Suppressor macrophage treated with lipopolysaccharide for 4 hours (primary cell): ENCODE results near the gene RIPOR3.
"Not testable (repeated sequence)": the region's sequence is repeated elsewhere in the genome, so short reads cannot be mapped to it uniquely, and the experiment has no call there.

ENCODE experiments used
- DNase-seq: peaks from one replicate; pipeline ENCODE4 v3.0.0-alpha.2; 2020

The RIPOR3 gene

GRCh38 chr20:50547964-50548363 is 143.4 kb downstream of the RIPOR3 start:
- peak; percentile 39 for DNase-seq

GRCh38 chr20:50546729-50547314 is 144.5 kb downstream of the RIPOR3 start:
- DNase-seq: peak; percentile 74

DNA sequence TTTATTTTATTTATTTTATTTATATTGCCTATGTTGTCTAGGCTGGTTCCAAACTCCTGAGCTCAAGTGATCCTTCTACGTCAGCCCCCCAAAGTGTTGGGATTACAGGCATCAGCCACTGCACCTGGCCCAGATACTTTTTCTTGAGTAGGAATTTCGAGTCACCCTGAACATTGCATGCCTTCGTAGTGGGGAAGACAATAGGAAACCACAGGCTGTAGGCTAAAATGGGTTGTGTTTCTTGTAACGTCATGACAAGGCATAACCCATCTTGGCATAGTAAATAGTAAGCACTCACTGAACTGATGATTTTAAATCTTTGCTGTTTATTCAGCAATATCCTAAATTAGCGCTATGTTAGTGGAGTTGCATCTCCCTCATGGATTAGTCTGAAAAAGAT is 146.2 kb downstream of the RIPOR3 start:
- DNase-seq: no peak

GRCh38 chr20:50543326-50543725 is 148.0 kb downstream of the RIPOR3 start:
- DNase-seq: no peak

DNA sequence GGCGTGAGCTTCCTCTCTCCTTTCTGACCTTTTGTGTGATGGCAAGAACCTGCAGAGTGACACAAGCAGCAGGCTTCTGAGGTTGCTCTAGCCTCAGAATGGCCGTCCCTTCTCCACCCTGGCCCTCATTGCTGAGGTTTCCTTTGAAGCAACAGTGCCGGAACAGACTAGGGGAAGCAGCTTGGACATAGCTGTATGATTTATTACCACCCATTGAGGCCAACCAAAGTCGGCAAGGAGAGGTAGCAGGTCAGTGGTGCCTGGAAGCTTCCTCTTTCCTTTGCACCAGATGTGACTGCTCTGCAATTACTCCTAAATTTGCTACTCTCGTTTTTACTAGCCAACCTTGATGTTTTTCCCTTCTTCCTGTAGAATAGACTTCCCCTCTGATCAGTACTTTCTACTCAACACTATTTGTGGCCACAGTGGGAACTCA is 149.7 kb downstream of the RIPOR3 start:
- peak; percentile 51 for DNase-seq

- no peak for DNase-seq
Measured at GRCh38 chr20:50540620-50541605, 150.4 kb downstream of the RIPOR3 start.

DNA sequence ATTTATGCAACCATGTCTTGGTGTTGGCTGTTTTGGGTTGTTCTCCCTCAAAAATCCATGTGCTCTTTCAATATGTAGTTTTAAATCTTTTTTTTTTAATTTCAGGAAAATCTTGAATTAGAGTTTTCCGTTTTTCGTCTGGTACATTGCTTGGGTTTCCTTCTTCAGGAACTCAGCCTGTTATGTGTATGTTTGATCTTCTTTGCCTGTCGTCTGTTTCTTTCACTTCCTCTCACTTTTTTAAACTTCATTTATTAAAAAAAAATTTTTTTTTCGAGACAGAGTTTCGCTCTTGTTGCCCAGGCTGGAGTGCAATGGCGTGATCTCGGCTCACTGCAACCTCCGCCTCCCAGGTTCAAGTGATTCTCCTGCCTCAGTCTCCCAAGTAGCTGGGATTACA is 151.5 kb downstream of the RIPOR3 start:
- not testable (repeated sequence) for DNase-seq

GRCh38 chr20:50538276-50538675 is 153.1 kb downstream of the RIPOR3 start:
- DNase-seq: no peak

- no peak for DNase-seq
Measured at GRCh38 chr20:50537546-50538201, 153.7 kb downstream of the RIPOR3 start.

DNA sequence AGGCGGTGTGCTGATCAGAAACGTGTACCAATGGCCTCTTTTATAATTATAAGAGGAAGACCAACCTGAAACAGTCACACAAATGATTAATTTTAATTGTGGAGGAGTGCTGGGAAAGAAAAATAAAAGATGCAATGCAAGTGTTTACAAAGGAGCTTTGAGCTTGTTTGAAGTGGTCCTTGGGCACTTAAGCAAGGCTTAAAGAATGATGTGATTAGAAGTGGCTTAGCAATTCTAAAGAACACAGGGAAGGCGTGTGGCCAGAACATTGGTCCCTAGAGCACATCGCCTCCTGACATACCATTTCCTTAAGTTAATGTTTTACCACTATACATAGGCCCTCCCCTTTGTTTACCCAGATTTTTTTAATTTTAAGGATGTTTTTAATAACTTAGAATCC is 155.0 kb downstream of the RIPOR3 start:
- DNase-seq: no peak
